Peyer's patch (tissue), 4 donors: ENCODE data around the gene OR3A2.

Experiments
- CTCF ChIP-seq, 6 experiments: fragments of 450-650 bp in 4 of 6; fragments of 200-600 bp in 2 of 6; sonication (generic) in 1 of 6; IDR thresholded peaks; one replicate each; pipeline ENCODE4 v1.5.1; 2017 to 2019; ENCODE audit warnings: antibody characterized with exemption in 6 of 6, mild to moderate bottlenecking in 3 of 6, moderate library complexity in 1 of 6
- POLR2A ChIP-seq, 2 donors: fragments of 450-650 bp; IDR thresholded peaks; one replicate each; pipeline ENCODE4 v1.5.1; 2017; ENCODE audit warnings: antibody characterized with exemption in 2 of 2, mild to moderate bottlenecking in 2 of 2, moderate library complexity in 2 of 2

- TF ChIP-seq CTCF (IDR thresholded peaks at IDR 0.05) (no peak), POLR2A (IDR thresholded peaks at IDR 0.05) (no peak)
Measured at GRCh38 chr17:3318336-3318735, 67.8 kb downstream of the OR3A2 start.
